Adipose tissue (tissue), 3 donors: Measurements from ENCODE around the gene OLFML2B. TPM values are rescaled to one million over a fixed set of nuclear protein-coding genes. Genes with fewer than 3 reads are reported as not detected.

Source experiments
- H3K27ac ChIP-seq: one replicate; pipeline ENCODE4 v1.5.1; 2013; ENCODE audit warnings: low read depth, low read length
- WGBS, 3 donors: extraction: QIAGEN DNeasy Blood & Tissue Kit; methylation state at CpG; one replicate each; pipeline ENCODE4 v1.1.7; 2013; 5-methylcytosine and 5-hydroxymethylcytosine counted together
- polyA plus RNA-seq, 3 donors: library from polyadenylated mRNA; stranded (reverse); fragments of 200-250 nt; gene quantifications; one replicate each; pipeline ENCODE4 v1.2.3, GENCODE V29; 2013
- donor health status: healthy with polysubstance abuse.
- donor health status: Bipolar disorder and iron deficiency.
- donor health status: healthy.

OLFML2B gene
- polyA plus RNA-seq, 3 donors: 1.6 to 11.5 (median 6.6) TPM

- 59 to 74% (median 72%) methylated on average over 3 of the region's 3 CpGs for WGBS, 3 donors
- no peak overlapping the region for H3K27ac ChIP-seq
Measured at GRCh38 chr1:161940866-161941591, 82.6 kb downstream of the OLFML2B start.

- WGBS, 3 donors: 97 to 99% (median 97%) methylated on average over 2 of the region's 2 CpGs
Measured at GRCh38 chr1:161936786-161937185, 86.9 kb downstream of the OLFML2B start.

GRCh38 chr1:161935264-161935663, 88.4 kb downstream of the OLFML2B start:
- no peak overlapping the region for H3K27ac ChIP-seq
- 96 to 97% (median 97%) methylated on average over 1 of the region's 1 CpG for WGBS, 3 donors

More at GRCh38 chr1:161936786-161937185, 86.9 kb downstream of the OLFML2B start:
- no peak overlapping the region for H3K27ac ChIP-seq

DNA sequence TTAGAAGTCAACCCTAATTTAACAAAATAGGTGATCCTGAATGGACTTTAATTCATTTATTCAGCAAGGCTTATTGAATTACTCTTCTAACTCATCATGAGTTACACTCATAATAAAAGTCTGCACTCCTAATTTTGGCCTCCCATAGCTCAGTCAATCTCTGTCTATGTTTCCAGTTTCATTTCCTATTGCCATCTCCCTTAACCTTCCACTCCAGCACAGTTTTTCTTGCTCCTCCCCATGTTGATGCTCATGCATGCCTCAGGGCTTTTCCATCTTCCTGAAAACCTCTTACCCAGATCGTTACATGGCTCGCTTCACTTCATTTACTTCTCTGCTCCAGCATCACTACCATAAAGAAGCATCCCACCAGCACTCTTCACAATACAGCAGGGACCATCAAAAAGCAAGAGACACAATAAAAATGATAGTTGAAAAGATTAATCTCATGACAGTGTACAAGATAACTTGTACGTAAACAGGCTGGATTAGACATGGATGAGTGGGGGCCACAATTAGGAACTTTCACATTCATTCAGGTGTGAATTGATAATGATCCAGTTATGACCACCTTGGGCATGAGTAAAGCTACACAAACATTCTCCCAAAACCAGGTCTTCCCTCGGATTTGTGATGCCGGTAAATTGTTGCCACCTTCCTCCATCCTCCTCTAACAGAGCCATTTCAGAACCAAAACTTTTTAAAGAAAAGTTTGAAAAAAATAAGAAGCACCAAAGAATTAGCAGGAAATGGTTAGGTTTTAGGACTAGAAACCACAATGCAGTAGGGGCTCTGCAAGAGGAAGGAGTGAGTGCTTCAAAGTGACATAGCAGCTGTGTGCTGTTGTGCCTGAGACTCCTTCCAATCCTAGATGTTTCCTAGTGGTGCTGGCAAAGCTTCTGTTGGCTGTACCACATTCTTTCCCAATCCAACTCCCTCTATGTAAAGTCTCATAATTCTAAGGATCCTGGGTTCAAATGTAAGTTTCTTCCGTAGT, 89.8 kb downstream of the OLFML2B start:
- H3K27ac ChIP-seq: no peak overlapping the region
- 60 to 86% (median 60%) methylated on average over 6 of the region's 6 CpGs for WGBS, 3 donors

Other genes starting within 250 kb of the OLFML2B start
- gene NOS1AP, start 45.8 kb upstream of the OLFML2B start, polyA plus RNA-seq: 1 to 10 TPM in 1 of 3 donors, under 1 TPM in 2; 0.28 to 1.1 (median 0.40) TPM